IMR-90 (cell line): ENCODE measurements around the gene DCLRE1B. TPM values are rescaled to one million over a fixed set of nuclear protein-coding genes. Genes with fewer than 3 reads are reported as not detected.
A peak's percentile ranks its signal among the peaks of the same experiment; 100 is the strongest.

ENCODE experiments used
- ATAC-seq: fragments of 200-7000 bp; cut with Tn5 transposase; 2 replicates; pipeline ENCODE4 v1.9.1; 2020; ENCODE audit warnings: low read depth, mild to moderate bottlenecking, moderate library complexity
- BruUV-seq: library from RNA; stranded (reverse); fragments of 400-500 nt; replicated peaks from 2 replicates; lab custom pipeline; 2021; lab: Mats Ljungman, UMichigan
- CTCF ChIA-PET: fragments of 300-600 bp; formaldehyde crosslinking; extraction: SDS; loops from one replicate; lab custom pipeline; 2021; ENCODE audit warnings: antibody characterized with exemption; lab: Yijun Ruan, JAX
- POLR2A ChIA-PET: fragments of 300-600 bp; sonication (Branson Sonifier 250); formaldehyde crosslinking; loops from one replicate; lab custom pipeline; 2022; ENCODE audit warnings: antibody characterized with exemption; ENCODE audit not compliant: unreplicated experiment; lab: Charles Lee
- DNase-seq: peaks from one replicate; pipeline ENCODE4 v3.0.0; 2013
- H2AFZ ChIP-seq: replicated peaks from 2 replicates; pipeline ENCODE3; 2013; ENCODE audit warnings: low read length, mild to moderate bottlenecking; ENCODE audit not compliant: poor library complexity
- H2AK5ac ChIP-seq: 2 replicates; pipeline ENCODE4 v1.6.1; 2013; ENCODE audit warnings: low read depth, low read length, inconsistent platforms
- H2AK9ac ChIP-seq: replicated peaks from 2 replicates; pipeline ENCODE3; 2013; ENCODE audit warnings: mild to moderate bottlenecking, low read depth, low read length, moderate library complexity; ENCODE audit not compliant: poor library complexity
- H2BK120ac ChIP-seq: 2 replicates; pipeline ENCODE4 v1.6.1; 2013; ENCODE audit warnings: low read depth, low read length, inconsistent platforms
- H2BK15ac ChIP-seq: 3 replicates; pipeline ENCODE4 v1.6.1; 2013; ENCODE audit warnings: low read depth, low read length, inconsistent platforms
- H2BK20ac ChIP-seq: 2 replicates; pipeline ENCODE4 v1.6.1; 2013; ENCODE audit warnings: low read depth, mild to moderate bottlenecking, inconsistent platforms, low read length, moderate library complexity
- H2BK5ac ChIP-seq: 2 replicates; pipeline ENCODE4 v1.6.1; 2013; ENCODE audit warnings: mild to moderate bottlenecking, low read depth, low read length, inconsistent platforms; ENCODE audit not compliant: poor library complexity, severe bottlenecking
- H3K14ac ChIP-seq: replicated peaks from 2 replicates; pipeline ENCODE4 v1.6.1; 2013; ENCODE audit warnings: low read depth, low read length, inconsistent platforms
- H3K18ac ChIP-seq: 2 replicates; pipeline ENCODE4 v1.6.1; 2013; ENCODE audit warnings: low read depth, low read length, control low read depth
- H3K23ac ChIP-seq: 2 replicates; pipeline ENCODE4 v1.6.1; 2013; ENCODE audit warnings: low read depth, low read length, inconsistent platforms
- H3K27ac ChIP-seq: 2 replicates; pipeline ENCODE4 v1.5.1; 2013; ENCODE audit warnings: mild to moderate bottlenecking, control low read depth, low read length; ENCODE audit not compliant: insufficient read depth
- H3K27me3 ChIP-seq: 2 replicates; pipeline ENCODE4 v1.6.1; 2013; ENCODE audit warnings: low read length; ENCODE audit not compliant: control insufficient read depth, insufficient read depth
- H3K36me3 ChIP-seq: 2 replicates; pipeline ENCODE4 v1.6.1; 2013; ENCODE audit warnings: low read length, mixed read lengths; ENCODE audit not compliant: control insufficient read depth, insufficient read depth
- H3K4ac ChIP-seq: 2 replicates; pipeline ENCODE4 v1.6.1; 2013; ENCODE audit warnings: low read depth, low read length, inconsistent platforms
- H3K4me1 ChIP-seq: 2 replicates; pipeline ENCODE4 v1.6.1; 2013; ENCODE audit warnings: low read length, mixed read lengths; ENCODE audit not compliant: control insufficient read depth, insufficient read depth
- H3K4me2 ChIP-seq: 2 replicates; pipeline ENCODE4 v1.6.1; 2013; ENCODE audit warnings: low read depth, mild to moderate bottlenecking, control low read depth, low read length, moderate library complexity
- H3K4me3 ChIP-seq: 2 replicates; pipeline ENCODE4 v1.5.1; 2013; ENCODE audit warnings: low read depth, mild to moderate bottlenecking, control low read depth, low read length, moderate library complexity; ENCODE audit not compliant: insufficient read depth
- H3K56ac ChIP-seq: 2 replicates; pipeline ENCODE4 v1.6.1; 2013; ENCODE audit warnings: low read length, inconsistent platforms; ENCODE audit not compliant: insufficient read depth; ENCODE audit errors: extremely low read depth
- H3K79me1 ChIP-seq, 2 experiments: 2 replicates each; pipeline ENCODE4 v1.6.1; 2013; ENCODE audit warnings: low read length in 2 of 2, inconsistent platforms in 1 of 2, low read depth in 1 of 2
- H3K9ac ChIP-seq: 2 replicates; pipeline ENCODE4 v1.6.1; 2013; ENCODE audit warnings: low read depth, low read length, control low read depth
- H3K9me1 ChIP-seq: 2 replicates; pipeline ENCODE4 v1.6.1; 2013; ENCODE audit warnings: low read length, inconsistent platforms; ENCODE audit not compliant: insufficient read depth
- H3K9me3 ChIP-seq: 2 replicates; pipeline ENCODE4 v1.6.1; 2013; ENCODE audit warnings: low read length; ENCODE audit not compliant: control insufficient read depth, insufficient read depth
- H4K20me1 ChIP-seq: 2 replicates; pipeline ENCODE4 v1.6.1; 2013; ENCODE audit warnings: low read length, inconsistent platforms; ENCODE audit not compliant: insufficient read depth
- H4K5ac ChIP-seq: 2 replicates; pipeline ENCODE4 v1.6.1; 2013; ENCODE audit warnings: mild to moderate bottlenecking, low read depth, low read length, control low read depth
- H4K8ac ChIP-seq, 2 experiments: 2 replicates each; pipeline ENCODE4 v1.6.1; 2013; ENCODE audit warnings: low read depth in 2 of 2, low read length in 2 of 2, control low read depth in 1 of 2, inconsistent platforms in 1 of 2
- H4K91ac ChIP-seq: 2 replicates; pipeline ENCODE4 v1.6.1; 2013; ENCODE audit warnings: low read depth, low read length, inconsistent platforms; ENCODE audit not compliant: insufficient read depth
- CEBPB ChIP-seq: IDR thresholded peaks from 2 replicates; pipeline ENCODE4 v1.6.1; 2012; ENCODE audit warnings: low read depth, low read length, improper control_type of control experiment
- RCOR1 ChIP-seq: IDR thresholded peaks from 2 replicates; pipeline ENCODE4 v1.6.1; 2012; ENCODE audit warnings: mild to moderate bottlenecking, low read length, improper control_type of control experiment; ENCODE audit not compliant: insufficient replicate concordance
- RFX5 ChIP-seq: IDR thresholded peaks from 2 replicates; pipeline ENCODE4 v1.8.0; 2012; ENCODE audit warnings: low read depth, mild to moderate bottlenecking, low read length, moderate library complexity
- WGBS, 2 experiments: methylation state at CpG; one replicate each; pipeline versions ENCODE4 v1.1.5 to v1.1.7; 2013; ENCODE audit warnings: missing lambda C conversion rate in 2 of 2; ENCODE audit not compliant: insufficient read length in 1 of 2; ENCODE audit errors: extremely low coverage in 2 of 2; 5-methylcytosine and 5-hydroxymethylcytosine counted together
- dilution Hi-C: fragments of 300-500 bp; cut with HindIII; formaldehyde crosslinking; loops from one replicate; pipeline ENCODE4 v1.14.3; 2018; ENCODE audit warnings: low sequenced_read_pairs; ENCODE audit not compliant: unreplicated experiment
- in situ Hi-C: fragments of 300-500 bp; cut with MboI; formaldehyde crosslinking; loops from 3 replicates; pipeline ENCODE4 v1.14.3; 2019; ENCODE audit warnings: low sequenced_read_pairs, inconsistent platforms, mixed read lengths
- intact Hi-C: fragments of 100-400 bp; cut with micrococcal nuclease; formaldehyde crosslinking; loops from 2 replicates; pipeline ENCODE4 v1.10.0; 2022
- polyA plus RNA-seq, 3 experiments: library from polyadenylated mRNA; depleted of rRNA; stranded (reverse); fragments of >200 nt; gene quantifications; 2 replicates each; pipeline ENCODE4 v1.2.3, GENCODE V29; 2012; ENCODE audit warnings: low replicate concordance in 1 of 3
- total RNA-seq: library from RNA; depleted of rRNA; stranded (reverse); fragments of >200 nt; gene quantifications from 2 replicates; pipeline ENCODE4 v1.2.3, GENCODE V29; 2012

Gene DCLRE1B
- total and polyA plus RNA-seq, 2 of the 4 experiments (the other 2 are of a cell fraction) = 4.9 to 6.1 TPM

DNA sequence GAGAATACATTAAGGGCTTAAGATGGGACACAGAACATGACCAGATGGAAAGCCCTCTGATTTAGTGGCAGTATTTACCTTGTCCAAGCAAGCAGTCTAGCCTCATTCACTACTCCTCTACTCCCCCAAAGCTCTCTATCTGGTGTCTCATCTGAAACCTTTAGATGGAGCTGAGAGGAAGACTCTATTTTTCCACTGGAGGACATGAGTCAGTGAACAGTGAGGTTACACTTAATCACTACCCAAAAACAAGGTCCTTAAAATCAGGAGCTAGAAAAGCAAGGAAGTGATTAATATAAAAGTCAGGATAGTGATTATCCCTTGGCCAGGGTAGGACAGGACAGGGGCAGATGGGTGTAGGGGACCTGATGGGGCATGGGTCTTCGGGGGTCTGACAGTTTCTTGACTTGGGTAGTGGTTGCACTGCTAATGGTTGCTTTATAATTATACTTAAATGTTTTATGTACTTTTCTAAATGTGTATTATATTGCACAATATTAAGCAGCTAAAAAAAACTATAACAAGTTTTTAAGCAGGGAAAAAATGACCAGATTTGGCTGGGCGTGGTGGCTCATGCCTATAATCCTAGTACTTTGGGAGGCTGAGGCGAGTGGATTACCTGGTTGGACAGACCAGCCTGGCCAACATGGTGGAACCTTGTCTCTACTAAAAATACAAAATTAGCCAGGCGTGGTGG lies 36.6 kb upstream of the DCLRE1B start:
- no peak overlapping the region for H3K56ac ChIP-seq
- no peak overlapping the region for H3K23ac ChIP-seq
- H3K79me1 ChIP-seq = no peaks in the 10 kb centered on the region
- H3K9me1 ChIP-seq = peaks cover 3% of the 10 kb centered on the region; the same call in 1 of the 2 replicates
- H3K9ac ChIP-seq = no peak overlapping the region
- 0 out of 2 replicates have a peak overlapping the region, but pooled peaks have one; percentile 3 for H4K91ac ChIP-seq
- WGBS, 2 experiments = 100% methylated on average over 1 of the region's 4 CpGs; no CpG with 5 or more reads in 1 of the 2 experiments
- H2AFZ ChIP-seq = peak overlapping the region; percentile 54
- no peak overlapping the region; the same call in 1 of the 2 replicates for H3K18ac ChIP-seq
- H2BK5ac ChIP-seq = no peak overlapping the region
- H3K4me3 ChIP-seq = no peak overlapping the region
- DNase-seq (peak; percentile 59), ATAC-seq (peak; percentile 49)
- intact Hi-C loops = no loop called here
- ChIA-PET POLR2A (no interaction called here), CTCF (interaction anchor here (0.6 kb wide), 1 partner anchor 1221 kb away, joined by 4 read pairs; no protein-coding TSS in a partner anchor)
- peak overlapping the region; percentile 16; the same call in 1 of the 2 replicates for H2BK120ac ChIP-seq
- H4K5ac ChIP-seq = peak overlapping the region; percentile 36; the same call in 1 of the 2 replicates
- H2AK5ac ChIP-seq = peak overlapping the region; percentile 62; the same call in 1 of the 2 replicates
- dilution Hi-C loops = no loop called here
- no peaks in the 10 kb centered on the region for H4K20me1 ChIP-seq
- in situ Hi-C loops = loop anchor here (25.0 kb wide), 1 partner anchor 419 kb away; no protein-coding TSS in a partner anchor
- no peak overlapping the region for H3K4me2 ChIP-seq
- H3K36me3 ChIP-seq = no peaks in the 10 kb centered on the region
- H3K14ac ChIP-seq = no peak overlapping the region
- H2BK20ac ChIP-seq = no peak overlapping the region
- no peaks in the 10 kb centered on the region for H3K27me3 ChIP-seq
- TF ChIP-seq RFX5 (no peak), CEBPB (peak; percentile 51), RCOR1 (no peak)
- BruUV-seq = no TSS peak
- H4K8ac ChIP-seq = peak overlapping the region in 1 of 2 experiments; percentile 57; a peak in 2 of 4 replicates
- H3K9me3 ChIP-seq = no peaks in the 10 kb centered on the region
- H2AK9ac ChIP-seq = no peak overlapping the region
- peaks cover 6% of the 10 kb centered on the region; the same call in 1 of the 2 replicates for H3K4me1 ChIP-seq
- no peak overlapping the region for H2BK15ac ChIP-seq
- no peak overlapping the region for H3K4ac ChIP-seq
- H3K27ac ChIP-seq = no peak overlapping the region
